Hepatocyte (in vitro differentiated cells): ENCODE measurements around the gene RYR3.

ENCODE experiments used
- CTCF ChIP-seq: fragments of 200-600 bp; sonication (generic); IDR thresholded peaks from 2 replicates; pipeline ENCODE4 v1.5.1; 2016; ENCODE audit warnings: antibody characterized with exemption, mild to moderate bottlenecking; ENCODE audit not compliant: poor library complexity
- EZH2 ChIP-seq: fragments of 200-600 bp; sonication (generic); IDR thresholded peaks from 2 replicates; pipeline ENCODE4 v1.6.1; 2016; ENCODE audit warnings: antibody characterized with exemption, mild to moderate bottlenecking, borderline replicate concordance
- EZH2phosphoT487 ChIP-seq: fragments of 200-600 bp; sonication (generic); IDR thresholded peaks from one replicate; pipeline ENCODE4 v1.6.1; 2018; ENCODE audit warnings: antibody characterized with exemption, mild to moderate bottlenecking, low read depth, moderate library complexity; ENCODE audit not compliant: unreplicated experiment, severe bottlenecking

- TF ChIP-seq EZH2, result no peak
- no peak for TF ChIP-seq CTCF
- no peak for TF ChIP-seq EZH2phosphoT487
Measured at GRCh38 chr15:33293713-33294334, 16.9 kb upstream of the RYR3 start.
